HepG2 (cell line): ENCODE data around the gene IRS2.

ENCODE experiments used
- CCAR2 ChIP-seq: fragments of 200-400 bp; formaldehyde crosslinking; optimal IDR thresholded peaks from 2 replicates; pipeline ENCODE3; 2018; ENCODE audit warnings: low read depth, mild to moderate bottlenecking, low read length, moderate library complexity
- FOXJ3 ChIP-seq: sonication (generic); formaldehyde crosslinking; IDR thresholded peaks from 2 replicates; pipeline ENCODE4 v1.4.0; 2020; ENCODE audit warnings: missing genetic modification reagents, mild to moderate bottlenecking, borderline replicate concordance
- KDM5A ChIP-seq: fragments of 200-600 bp; sonication (generic); IDR thresholded peaks from 2 replicates; pipeline ENCODE4 v1.7.0; 2018; ENCODE audit warnings: antibody characterized with exemption, mild to moderate bottlenecking, low read length, borderline replicate concordance
- PHF21A ChIP-seq: sonication (generic); formaldehyde crosslinking; IDR thresholded peaks from 2 replicates; pipeline ENCODE4 v1.5.0; 2020; ENCODE audit warnings: mild to moderate bottlenecking, missing genetic modification reagents
- USF2 ChIP-seq, 2 experiments: sonication (generic) in 1 of 2; formaldehyde crosslinking in 1 of 2; IDR thresholded peaks; 2 replicates each; pipeline versions ENCODE4 v1.5.1 to v1.6.1; 2011 to 2020; ENCODE audit warnings: borderline replicate concordance in 1 of 2, low read depth in 1 of 2, low read length in 1 of 2, mild to moderate bottlenecking in 1 of 2, missing genetic modification reagents in 1 of 2, moderate library complexity in 1 of 2
- ZNF180 ChIP-seq: sonication (generic); formaldehyde crosslinking; IDR thresholded peaks from 2 replicates; pipeline ENCODE4 v1.4.0; 2020; ENCODE audit warnings: low read depth, missing genetic modification reagents, borderline replicate concordance
- ZNF564 ChIP-seq: sonication (generic); formaldehyde crosslinking; IDR thresholded peaks from 2 replicates; pipeline ENCODE4 v1.8.1; 2023; ENCODE audit warnings: mild to moderate bottlenecking, missing genetic modification reagents
- ZNF878 ChIP-seq: sonication (generic); formaldehyde crosslinking; IDR thresholded peaks from 2 replicates; pipeline ENCODE4 v1.8.1; 2023; ENCODE audit warnings: mild to moderate bottlenecking, missing genetic modification reagents, moderate library complexity
- TF ChIP-seq, protein P1 (sequence below): sonication (generic); formaldehyde crosslinking; IDR thresholded peaks from 2 replicates; pipeline ENCODE4 v1.8.1; 2023; ENCODE audit warnings: missing genetic modification reagents, inconsistent platforms, borderline replicate concordance
- TF ChIP-seq, protein P2 (sequence below): sonication (generic); formaldehyde crosslinking; IDR thresholded peaks from 2 replicates; pipeline ENCODE4 v1.5.0; 2020; ENCODE audit warnings: mild to moderate bottlenecking, missing genetic modification reagents, moderate library complexity

GRCh38 chr13:109730812-109731335, 55.5 kb downstream of the IRS2 start:
- no peak for TF ChIP-seq CCAR2
- no peak for TF ChIP-seq PHF21A (CRISPR knock-in tag)
- no peak for TF ChIP-seq ZNF180 (CRISPR knock-in tag)
- TF ChIP-seq ZNF878 (CRISPR knock-in tag) = no peak
- no peak for TF ChIP-seq KDM5A
- no peak for TF ChIP-seq ZNF564 (CRISPR knock-in tag)
- TF ChIP-seq FOXJ3 (CRISPR knock-in tag) = no peak
- no peak for TF ChIP-seq USF2 (IDR thresholded peaks at IDR 0.05; ENCODE audit: low read depth, low read length)
- TF ChIP-seq USF2 (CRISPR knock-in tag; IDR thresholded peaks at IDR 0.05; ENCODE audit: borderline replicate concordance) = no peak
- TF ChIP-seq, protein P1, sequence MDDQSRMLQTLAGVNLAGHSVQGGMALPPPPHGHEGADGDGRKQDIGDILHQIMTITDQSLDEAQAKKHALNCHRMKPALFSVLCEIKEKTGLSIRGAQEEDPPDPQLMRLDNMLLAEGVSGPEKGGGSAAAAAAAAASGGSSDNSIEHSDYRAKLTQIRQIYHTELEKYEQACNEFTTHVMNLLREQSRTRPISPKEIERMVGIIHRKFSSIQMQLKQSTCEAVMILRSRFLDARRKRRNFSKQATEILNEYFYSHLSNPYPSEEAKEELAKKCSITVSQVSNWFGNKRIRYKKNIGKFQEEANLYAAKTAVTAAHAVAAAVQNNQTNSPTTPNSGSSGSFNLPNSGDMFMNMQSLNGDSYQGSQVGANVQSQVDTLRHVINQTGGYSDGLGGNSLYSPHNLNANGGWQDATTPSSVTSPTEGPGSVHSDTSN (CRISPR knock-in tag) = no peak
- TF ChIP-seq, protein P2, sequence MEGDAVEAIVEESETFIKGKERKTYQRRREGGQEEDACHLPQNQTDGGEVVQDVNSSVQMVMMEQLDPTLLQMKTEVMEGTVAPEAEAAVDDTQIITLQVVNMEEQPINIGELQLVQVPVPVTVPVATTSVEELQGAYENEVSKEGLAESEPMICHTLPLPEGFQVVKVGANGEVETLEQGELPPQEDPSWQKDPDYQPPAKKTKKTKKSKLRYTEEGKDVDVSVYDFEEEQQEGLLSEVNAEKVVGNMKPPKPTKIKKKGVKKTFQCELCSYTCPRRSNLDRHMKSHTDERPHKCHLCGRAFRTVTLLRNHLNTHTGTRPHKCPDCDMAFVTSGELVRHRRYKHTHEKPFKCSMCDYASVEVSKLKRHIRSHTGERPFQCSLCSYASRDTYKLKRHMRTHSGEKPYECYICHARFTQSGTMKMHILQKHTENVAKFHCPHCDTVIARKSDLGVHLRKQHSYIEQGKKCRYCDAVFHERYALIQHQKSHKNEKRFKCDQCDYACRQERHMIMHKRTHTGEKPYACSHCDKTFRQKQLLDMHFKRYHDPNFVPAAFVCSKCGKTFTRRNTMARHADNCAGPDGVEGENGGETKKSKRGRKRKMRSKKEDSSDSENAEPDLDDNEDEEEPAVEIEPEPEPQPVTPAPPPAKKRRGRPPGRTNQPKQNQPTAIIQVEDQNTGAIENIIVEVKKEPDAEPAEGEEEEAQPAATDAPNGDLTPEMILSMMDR (CRISPR knock-in tag) = no peak
